Fibroblast of villous mesenchyme (primary cell): ENCODE results near the gene IGSF1. TPM values are rescaled to one million over a fixed set of nuclear protein-coding genes. Genes with fewer than 3 reads are reported as not detected.
A peak's percentile ranks its signal among the peaks of the same experiment; 100 is the strongest.
"Not testable (repeated sequence)": the region's sequence is repeated elsewhere in the genome, so short reads cannot be mapped to it uniquely, and the experiment has no call there.

Experiments used
- DNase-seq: peaks from one replicate; pipeline ENCODE4 v3.0.0-alpha.2; 2010; ENCODE audit warnings: low read depth
- H3K4me3 ChIP-seq: 2 replicates; pipeline ENCODE4 v1.5.1; 2011; ENCODE audit warnings: low read depth, mild to moderate bottlenecking, low read length
- total RNA-seq: library from RNA; depleted of rRNA; stranded (reverse); fragments of >200 nt; gene quantifications from 2 replicates; pipeline ENCODE4 v1.2.3, GENCODE V29; 2012
- TF ChIP-seq, protein P1 (sequence below): IDR thresholded peaks from 2 replicates; pipeline ENCODE4 v1.5.1; 2012; ENCODE audit warnings: low read depth, mild to moderate bottlenecking, low read length; ENCODE audit not compliant: insufficient read depth

The IGSF1 gene
- total RNA-seq, 1 donor: under 0.01 TPM

DNA sequence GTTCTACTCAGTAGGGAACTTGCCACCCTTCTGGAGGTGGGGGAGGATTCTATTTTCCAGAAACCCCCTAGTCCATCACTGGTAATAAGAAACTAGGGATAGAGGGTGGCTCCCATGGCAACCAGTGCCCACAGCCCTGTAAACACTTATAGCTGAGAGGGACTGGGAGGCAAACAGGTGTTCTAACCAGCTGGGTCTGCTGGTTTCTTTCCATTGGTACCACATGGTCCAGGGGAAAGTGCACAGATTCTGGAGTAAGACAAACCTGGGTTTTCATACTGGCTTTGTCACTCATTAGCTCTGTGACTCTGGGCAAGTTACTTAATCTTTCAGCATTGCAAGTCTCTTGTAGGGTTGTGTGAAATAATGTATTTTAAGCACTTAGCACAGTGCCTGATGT, 26.9 kb downstream of the IGSF1 start:
- H3K4me3 ChIP-seq: no peak overlapping the region
- TF ChIP-seq, protein P1, sequence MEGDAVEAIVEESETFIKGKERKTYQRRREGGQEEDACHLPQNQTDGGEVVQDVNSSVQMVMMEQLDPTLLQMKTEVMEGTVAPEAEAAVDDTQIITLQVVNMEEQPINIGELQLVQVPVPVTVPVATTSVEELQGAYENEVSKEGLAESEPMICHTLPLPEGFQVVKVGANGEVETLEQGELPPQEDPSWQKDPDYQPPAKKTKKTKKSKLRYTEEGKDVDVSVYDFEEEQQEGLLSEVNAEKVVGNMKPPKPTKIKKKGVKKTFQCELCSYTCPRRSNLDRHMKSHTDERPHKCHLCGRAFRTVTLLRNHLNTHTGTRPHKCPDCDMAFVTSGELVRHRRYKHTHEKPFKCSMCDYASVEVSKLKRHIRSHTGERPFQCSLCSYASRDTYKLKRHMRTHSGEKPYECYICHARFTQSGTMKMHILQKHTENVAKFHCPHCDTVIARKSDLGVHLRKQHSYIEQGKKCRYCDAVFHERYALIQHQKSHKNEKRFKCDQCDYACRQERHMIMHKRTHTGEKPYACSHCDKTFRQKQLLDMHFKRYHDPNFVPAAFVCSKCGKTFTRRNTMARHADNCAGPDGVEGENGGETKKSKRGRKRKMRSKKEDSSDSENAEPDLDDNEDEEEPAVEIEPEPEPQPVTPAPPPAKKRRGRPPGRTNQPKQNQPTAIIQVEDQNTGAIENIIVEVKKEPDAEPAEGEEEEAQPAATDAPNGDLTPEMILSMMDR: no peak
- no peak for DNase-seq

DNA sequence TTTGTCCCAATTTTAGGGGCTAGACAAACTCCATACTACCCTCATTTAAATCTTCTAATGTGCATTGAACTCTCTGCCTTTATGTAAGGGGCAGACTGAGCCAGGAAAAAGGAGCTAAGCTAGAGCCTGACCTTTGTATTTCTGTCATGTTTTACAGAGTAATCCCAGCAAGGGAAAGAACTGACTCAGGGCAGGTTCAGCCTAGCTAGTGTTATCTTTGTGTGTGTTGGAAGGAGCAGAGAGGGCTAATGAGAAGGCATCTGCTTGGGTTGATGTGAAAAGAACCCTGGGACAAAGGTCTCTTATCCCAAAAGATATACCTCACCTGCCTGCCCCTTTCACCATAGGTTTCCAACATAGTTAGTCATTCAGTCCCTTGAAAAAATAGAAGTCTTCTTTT, 31.7 kb downstream of the IGSF1 start:
- TF ChIP-seq, protein P1: no peak
- DNase-seq: no peak
- no peak overlapping the region for H3K4me3 ChIP-seq

DNA sequence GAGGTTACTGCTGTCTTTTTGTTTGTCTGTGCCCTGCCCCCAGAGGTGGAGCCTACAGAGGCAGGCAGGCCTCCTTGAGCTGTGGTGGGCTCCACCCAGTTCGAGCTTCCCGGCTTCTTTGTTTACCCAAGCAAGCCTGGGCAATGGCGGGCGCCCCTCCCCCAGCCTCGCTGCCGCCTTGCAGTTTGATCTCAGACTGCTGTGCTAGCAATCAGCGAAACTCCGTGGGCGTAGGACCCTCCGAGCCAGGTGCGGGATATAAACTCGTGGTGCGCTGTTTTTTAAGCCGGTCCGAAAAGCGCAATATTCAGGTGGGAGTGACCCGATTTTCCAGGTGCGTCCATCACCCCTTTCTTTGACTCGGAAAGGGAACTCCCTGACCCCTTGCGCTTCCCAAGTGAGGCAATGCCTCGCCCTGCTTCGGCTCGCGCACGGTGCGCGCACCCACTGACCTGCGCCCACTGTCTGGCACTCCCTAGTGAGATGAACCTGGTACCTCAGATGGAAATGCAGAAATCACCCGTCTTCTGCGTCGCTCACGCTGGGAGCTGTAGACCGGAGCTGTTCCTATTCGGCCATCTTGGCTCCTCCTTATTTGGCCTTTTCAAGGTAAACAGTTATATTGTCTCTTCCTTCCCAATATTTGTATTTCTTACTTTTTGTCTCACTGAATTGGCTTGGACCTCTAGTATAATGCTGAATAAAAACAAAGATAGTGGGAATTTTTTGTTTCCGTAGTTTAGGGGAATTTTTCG, 37.9 kb downstream of the IGSF1 start:
- peak overlapping the region; percentile 27 for H3K4me3 ChIP-seq
- DNase-seq: not testable (repeated sequence)

DNA sequence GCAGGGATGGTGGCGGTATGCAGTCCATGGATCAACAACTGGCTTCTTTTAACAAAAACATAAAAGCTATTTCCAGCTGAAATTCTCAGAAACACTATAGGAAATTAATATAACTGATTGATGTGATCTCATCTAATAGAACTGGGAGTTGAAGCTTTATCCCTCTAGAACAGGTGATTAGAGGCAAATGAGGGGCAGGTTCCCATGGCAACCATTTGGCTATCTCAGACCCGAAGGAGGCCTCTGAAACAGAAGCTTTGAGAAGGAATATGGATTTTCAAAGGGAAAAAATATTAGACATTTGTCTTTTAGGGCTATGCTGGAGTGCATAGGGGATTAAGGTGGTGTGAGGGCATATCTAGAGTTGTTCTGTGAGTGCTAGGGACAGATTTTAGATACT, 50.0 kb downstream of the IGSF1 start:
- H3K4me3 ChIP-seq: no peak overlapping the region
- TF ChIP-seq, protein P1: no peak
- DNase-seq: no peak

DNA sequence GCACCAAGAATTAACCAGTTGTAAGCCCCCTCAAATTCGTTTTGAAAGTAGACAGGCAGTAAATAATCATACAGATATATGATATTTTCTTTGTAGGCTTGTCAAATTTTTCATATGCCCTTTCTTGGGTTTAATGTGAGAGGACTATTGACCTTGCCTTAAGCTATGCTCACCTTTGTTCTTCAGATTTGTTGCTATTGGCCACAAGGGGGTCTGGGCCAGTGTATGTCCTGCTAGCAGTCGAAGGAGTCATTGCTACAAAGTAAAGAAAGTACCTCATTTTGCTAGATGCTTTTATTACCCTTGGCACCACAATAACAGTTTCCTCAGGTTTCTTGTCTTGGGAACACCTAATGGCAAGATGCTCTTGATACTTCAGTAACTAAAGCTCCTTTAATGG, 51.7 kb downstream of the IGSF1 start:
- no peak for DNase-seq
- TF ChIP-seq, protein P1: no peak
- H3K4me3 ChIP-seq: no peak overlapping the region

DNA sequence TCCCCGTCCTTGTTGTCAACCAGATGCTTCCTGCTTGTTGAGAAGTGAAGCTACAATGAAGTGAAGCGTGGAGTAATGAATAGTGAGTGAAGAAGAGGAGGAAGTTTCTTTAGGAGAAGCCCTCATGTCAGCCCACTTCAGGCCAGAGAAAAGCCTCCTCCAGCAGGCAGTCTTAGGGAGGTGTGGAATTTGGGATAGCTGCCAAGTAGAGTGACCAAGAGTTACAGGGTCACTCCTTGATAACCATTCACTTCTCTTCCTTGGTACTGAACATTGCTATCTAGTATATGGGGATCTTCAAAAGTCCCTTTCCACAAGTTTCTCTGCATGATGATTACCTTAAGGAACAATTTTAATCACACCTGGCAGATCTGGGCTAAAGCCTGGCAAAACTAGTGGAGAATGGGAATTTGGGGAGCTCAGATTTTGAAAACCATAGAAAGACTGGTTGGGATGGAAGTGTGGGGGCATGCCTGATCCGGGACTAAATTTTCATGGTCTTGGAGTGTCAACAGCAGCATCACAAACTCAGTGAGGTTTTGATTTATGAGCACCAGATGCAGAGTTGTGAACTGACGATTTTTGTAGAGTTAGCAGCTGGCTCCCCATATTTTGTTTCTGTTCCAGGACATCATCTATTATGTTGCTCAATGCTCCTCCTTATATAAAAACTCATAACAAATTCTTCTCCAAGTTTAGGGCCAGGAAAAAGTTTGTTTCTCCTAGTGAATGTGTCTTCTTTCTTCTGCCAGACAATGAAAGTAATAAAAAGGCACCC, 53.1 kb downstream of the IGSF1 start:
- no peak overlapping the region for H3K4me3 ChIP-seq
- TF ChIP-seq, protein P1: no peak
- no peak for DNase-seq

DNA sequence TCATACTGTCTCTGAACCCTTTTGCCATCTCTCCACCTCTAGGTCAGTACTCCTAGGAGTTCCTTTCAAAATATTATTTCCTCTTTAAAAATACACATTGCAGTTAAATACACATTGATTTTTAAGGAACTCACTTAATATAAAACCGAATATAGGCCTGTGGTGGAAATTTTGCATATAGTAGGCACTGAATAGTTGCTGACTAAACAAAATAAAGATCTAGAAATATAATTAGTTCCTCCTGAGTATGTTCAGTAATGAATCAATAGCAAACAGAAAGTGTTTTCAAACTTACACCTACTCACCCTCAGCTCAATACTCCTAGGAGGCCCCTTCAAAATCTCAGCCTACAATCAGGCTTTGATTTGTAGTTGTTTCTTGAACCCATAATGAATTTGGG, 61.5 kb downstream of the IGSF1 start:
- TF ChIP-seq, protein P1: no peak
- no peak for DNase-seq
- no peak overlapping the region for H3K4me3 ChIP-seq
